ENCODE measurements around the gene ART5.
"Not testable (repeated sequence)": the region's sequence is repeated elsewhere in the genome, so short reads cannot be mapped to it uniquely, and the experiment has no call there.

Gene ART5

DNA sequence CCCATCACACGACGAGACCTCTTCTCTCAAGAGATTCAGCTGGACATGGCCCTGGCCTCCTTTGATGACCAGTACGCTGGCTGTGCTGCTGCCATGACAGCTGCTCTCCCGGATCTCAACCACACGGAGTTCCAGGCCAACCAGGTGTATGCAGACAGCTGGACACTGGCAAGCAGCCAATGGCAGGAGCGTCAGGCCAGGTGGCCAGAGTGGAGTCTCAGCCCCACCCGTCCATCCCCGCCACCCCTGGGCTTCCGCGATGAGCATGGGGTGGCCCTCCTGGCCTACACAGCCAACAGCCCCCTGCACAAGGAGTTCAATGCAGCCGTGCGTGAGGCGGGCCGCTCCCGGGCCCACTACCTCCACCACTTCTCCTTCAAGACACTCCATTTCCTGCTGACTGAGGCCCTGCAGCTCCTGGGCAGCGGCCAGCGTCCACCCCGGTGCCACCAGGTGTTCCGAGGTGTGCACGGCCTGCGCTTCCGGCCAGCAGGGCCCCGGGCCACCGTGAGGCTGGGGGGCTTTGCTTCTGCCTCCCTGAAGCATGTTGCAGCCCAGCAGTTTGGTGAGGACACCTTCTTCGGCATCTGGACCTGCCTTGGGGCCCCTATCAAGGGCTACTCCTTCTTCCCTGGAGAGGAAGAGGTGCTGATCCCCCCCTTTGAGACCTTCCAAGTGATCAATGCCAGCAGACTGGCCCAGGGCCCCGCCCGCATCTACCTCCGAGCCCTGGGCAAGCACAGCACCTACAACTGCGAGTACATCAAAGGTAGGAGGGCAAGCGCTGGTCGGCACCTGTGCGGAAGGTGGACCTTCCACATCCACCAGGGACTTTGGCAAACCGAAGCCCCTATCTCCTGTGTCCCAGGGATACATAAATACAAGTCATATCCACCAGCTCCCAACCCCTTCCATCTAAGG lies 18.1 kb upstream of the ART5 start:
- DNase-seq (ENCODE audit: low read depth, low spot score): no peak
- H3K4me3 ChIP-seq (ENCODE audit: low read length): no peak overlapping the region

DNA sequence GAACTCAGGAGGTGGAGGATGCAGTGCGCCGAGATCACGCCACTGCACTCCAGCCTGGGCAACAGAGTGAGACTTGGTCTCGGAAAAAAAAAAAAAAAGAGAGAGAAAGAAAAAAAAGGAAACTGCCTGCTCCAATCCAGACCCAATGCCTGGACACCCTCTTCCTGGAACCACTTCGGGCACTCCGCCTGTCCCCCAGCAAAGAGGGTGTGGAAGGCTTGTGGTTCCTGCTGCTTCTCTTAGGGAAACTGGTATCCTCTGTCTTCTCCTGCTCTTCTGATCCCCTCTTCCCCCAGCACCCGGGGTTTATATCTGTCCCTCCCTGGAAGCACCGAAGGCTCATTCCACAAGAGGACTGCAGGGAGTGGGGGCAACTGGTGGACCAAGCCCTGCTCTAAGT lies 16.5 kb upstream of the ART5 start:
- H3K4me3 ChIP-seq (ENCODE audit: low read length): no peak overlapping the region
- DNase-seq (ENCODE audit: low read depth, low spot score): no peak

GRCh38 chr11:3657331-3657730 lies 15.5 kb upstream of the ART5 start:
- H3K4me3 ChIP-seq (ENCODE audit: low read length); DNase-seq (ENCODE audit: low read depth, low spot score): not testable (repeated sequence)

- DNase-seq (ENCODE audit: low read depth, low spot score): no peak
- no peak overlapping the region for H3K4me3 ChIP-seq (ENCODE audit: low read length)
These were observed 13.8 kb upstream of the ART5 start for GRCh38 chr11:3655547-3655946.

- DNase-seq (ENCODE audit: low read depth, low spot score); H3K4me3 ChIP-seq (ENCODE audit: low read length): not testable (repeated sequence)
These were observed 10.7 kb upstream of the ART5 start for GRCh38 chr11:3652514-3652913.

- not testable (repeated sequence) for H3K4me3 ChIP-seq (ENCODE audit: low read length); DNase-seq (ENCODE audit: low read depth, low spot score)
These were observed 7.6 kb upstream of the ART5 start for GRCh38 chr11:3649374-3649773.

DNA sequence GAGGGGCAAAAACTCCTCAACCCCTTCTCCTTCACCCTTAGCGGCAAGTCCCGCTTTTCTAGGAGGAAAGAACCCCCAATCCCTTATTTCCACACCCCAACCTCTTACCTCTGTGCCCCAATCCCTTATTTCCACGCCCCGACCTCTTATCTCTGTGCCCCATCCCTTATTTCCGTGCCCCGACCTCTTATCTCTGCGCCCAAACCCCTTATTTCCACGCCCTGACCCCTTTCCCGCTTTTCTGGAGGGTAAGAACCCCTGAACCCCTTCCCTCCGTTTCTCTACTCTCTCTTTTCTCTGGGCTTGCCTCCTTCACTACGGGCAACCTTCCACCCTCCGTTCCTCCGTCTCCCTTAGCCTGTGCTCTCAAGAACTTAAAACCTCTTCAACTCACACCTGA lies 7.1 kb upstream of the ART5 start:
- not testable (repeated sequence) for H3K4me3 ChIP-seq (ENCODE audit: low read length); DNase-seq (ENCODE audit: low read depth, low spot score)

DNA sequence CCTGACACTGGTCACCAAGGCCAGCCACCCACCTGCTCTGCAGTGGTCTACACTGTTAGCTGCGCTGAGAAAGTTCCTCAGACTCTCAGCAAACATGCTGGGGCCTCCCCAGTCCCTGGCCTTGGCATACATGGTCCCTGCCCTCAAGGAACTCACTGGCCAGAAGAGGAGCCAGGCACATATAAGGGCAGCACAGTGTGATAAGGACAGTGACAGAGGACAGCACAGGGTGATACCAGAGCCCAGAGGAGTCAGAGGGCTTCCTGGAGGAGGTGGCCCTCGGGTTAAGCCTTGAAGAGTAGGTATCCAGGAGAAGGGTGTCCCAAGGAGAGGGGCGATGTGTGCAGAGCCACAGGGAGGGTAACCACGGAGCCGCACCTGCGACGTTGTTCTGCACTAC lies 3.8 kb upstream of the ART5 start:
- no peak for DNase-seq (ENCODE audit: low read depth, low spot score)
- no peak overlapping the region for H3K4me3 ChIP-seq (ENCODE audit: low read length)

DNA sequence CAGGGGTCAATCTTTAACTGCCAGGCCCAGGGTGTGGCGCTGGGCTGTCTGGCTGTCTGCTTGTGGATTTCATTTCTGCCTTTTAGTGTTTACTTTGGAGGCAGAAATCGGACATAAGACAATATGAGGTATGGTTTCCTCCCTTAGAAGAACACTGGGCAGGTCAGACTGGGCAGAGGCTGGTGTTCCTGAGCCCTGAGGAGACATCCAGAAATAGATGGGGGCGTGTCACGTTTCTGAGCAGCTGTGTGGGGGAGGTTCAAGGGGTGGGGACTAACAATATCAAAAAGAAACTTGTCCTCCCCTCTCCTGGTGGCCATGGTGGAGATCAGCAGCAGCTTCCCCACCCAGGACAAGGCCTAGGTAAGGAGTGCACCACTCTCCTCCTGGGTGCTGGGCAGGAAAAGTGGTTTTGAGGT lies 3.0 kb upstream of the ART5 start, which contains the start of gene ART1:
TSS of gene ART1 (plus strand) at position 312 of the 419 bp plus-strand sequence. CDS start 14,086 bp downstream, outside the sequence.
- H3K4me3 ChIP-seq (ENCODE audit: low read length): no peak within 1 kb of the TSS
- peak; percentile 20 for DNase-seq (ENCODE audit: low read depth, low spot score)

GRCh38 chr11:3643102-3643546 lies 1.3 kb upstream of the ART5 start:
- DNase-seq (ENCODE audit: low read depth, low spot score); H3K4me3 ChIP-seq (ENCODE audit: low read length): not testable (repeated sequence)

DNA sequence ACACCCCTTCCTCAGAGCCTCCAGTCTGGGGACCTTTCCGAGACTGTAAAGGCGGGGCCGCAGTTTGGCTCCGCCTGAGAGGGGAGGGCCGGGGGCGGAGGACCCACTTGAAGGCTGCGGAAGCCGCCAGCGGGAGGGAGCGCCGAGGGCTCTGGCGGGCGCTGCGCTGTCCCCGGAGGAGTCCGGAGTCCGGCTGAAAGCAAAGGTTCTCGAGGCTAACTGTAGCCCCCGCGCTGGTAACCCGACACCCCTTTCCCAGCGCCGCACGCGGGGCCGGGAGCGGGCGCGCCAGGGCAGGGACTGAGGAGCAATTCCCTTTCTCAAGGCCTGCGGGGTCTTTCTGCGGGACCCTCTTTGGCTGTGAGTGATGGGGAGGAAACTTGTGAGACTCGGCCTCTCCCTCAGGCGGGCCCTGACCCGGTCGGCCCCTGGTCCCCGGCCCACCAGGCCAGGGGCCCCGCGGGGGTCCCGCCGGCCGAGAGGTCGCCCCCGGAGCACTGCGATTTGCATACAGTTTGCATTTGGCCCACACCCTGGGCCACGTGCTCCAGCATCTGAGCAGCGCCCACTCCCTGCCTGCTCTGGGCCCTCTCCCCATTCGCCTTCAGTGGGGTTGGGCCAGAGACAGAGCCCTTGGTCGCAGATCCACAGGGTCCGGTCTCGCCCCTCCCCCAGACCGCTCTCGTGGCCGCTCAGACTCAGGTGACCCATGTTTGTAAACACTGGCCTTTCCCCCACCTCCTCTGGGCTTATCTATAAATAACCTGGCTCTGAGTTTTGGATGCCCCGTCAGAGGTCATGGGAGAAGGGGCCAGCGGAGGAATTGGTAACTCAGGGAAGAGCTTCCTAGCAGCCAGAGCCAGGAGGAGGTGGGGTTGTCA lies 519 bp upstream of the ART5 start:
- DNase-seq (ENCODE audit: low read depth, low spot score): peak; percentile 54
- peak overlapping the region; percentile 46 for H3K4me3 ChIP-seq (ENCODE audit: low read length)

GRCh38 chr11:3641191-3641590 lies 601 bp downstream of the ART5 start:
- DNase-seq (ENCODE audit: low read depth, low spot score): no peak
- no peak overlapping the region for H3K4me3 ChIP-seq (ENCODE audit: low read length)

GRCh38 chr11:3639841-3640240 lies 2.0 kb downstream of the ART5 start:
- DNase-seq (ENCODE audit: low read depth, low spot score): no peak
- no peak overlapping the region for H3K4me3 ChIP-seq (ENCODE audit: low read length)

- DNase-seq (ENCODE audit: low read depth, low spot score): no peak
- no peak overlapping the region for H3K4me3 ChIP-seq (ENCODE audit: low read length)
These were observed 3.3 kb downstream of the ART5 start for GRCh38 chr11:3638513-3638912.

- H3K4me3 ChIP-seq (ENCODE audit: low read length): no peak overlapping the region
- DNase-seq (ENCODE audit: low read depth, low spot score): no peak
These were observed 4.6 kb downstream of the ART5 start for GRCh38 chr11:3637201-3637600.

- H3K4me3 ChIP-seq (ENCODE audit: low read length): no peak overlapping the region
- no peak for DNase-seq (ENCODE audit: low read depth, low spot score)
These were observed 6.0 kb downstream of the ART5 start for GRCh38 chr11:3635641-3636375.

DNA sequence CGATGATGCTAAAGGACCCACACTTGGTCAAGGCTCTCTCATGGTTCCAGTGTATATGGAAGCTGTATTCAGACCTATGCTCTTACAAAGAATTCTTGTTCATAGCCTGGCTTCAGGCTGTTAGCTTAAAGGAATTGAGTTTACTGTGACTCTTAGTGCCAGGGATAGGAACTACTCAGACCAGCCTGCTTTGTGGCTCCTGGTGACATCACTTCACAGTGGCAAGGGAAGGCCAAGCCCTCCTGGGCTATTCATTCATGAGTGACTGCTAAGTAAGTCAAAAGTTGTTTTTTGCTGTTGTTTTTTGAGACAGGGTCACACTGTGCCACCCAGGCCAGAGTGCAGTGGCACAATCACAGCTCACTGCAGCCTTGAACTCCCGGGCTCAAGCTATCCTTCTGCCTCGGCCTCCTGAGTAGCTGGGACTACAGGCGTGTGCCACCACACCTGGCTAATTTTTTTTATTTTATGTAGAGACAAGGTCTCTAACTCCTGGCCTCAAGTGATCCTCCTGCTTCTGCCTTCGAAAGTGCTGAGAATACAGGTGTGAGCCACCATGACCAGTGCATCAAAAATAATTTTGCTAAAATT lies 9.6 kb downstream of the ART5 start:
- no peak overlapping the region for H3K4me3 ChIP-seq (ENCODE audit: low read length)
- DNase-seq (ENCODE audit: low read depth, low spot score): no peak

DNA sequence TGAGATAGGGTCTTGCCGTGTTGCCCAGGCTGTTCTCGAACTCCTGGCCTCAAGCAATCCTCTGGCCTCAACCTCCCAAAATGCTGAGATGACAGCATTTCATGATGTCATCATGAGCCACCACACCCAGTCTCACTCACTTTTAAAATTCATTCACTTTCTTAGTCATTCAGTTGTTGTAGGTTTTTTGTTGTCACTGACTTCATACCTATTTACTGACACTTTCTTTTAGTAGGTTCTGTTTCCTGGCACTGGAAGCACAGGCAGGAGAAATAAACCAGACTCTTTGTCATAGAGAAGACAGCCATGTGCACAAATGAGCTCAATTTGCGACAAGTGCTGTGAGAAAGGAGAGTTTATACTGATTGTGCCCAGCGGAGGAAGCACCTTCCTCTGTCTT lies 10.5 kb downstream of the ART5 start:
- DNase-seq (ENCODE audit: low read depth, low spot score): no peak
- no peak overlapping the region for H3K4me3 ChIP-seq (ENCODE audit: low read length)

DNA sequence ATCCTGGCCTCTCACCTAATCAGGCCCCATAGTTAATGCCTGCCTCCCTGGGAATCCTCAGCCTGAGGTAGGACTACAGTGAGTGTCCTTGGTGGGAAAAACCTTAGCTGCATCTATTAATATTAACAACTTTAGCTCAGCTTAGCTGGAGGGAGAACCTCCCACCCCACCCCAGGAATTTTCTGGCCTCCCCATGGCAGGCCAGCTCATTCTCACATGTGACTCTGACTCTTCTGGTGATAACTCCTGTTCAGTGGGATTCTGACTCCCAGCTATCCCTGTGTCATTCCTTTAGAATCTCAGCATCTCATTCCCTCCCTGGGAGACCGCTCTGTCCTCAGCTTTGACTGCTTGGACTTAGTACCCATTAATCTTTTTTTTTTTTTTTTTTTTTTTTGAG lies 14.5 kb downstream of the ART5 start:
- no peak for DNase-seq (ENCODE audit: low read depth, low spot score)
- no peak overlapping the region for H3K4me3 ChIP-seq (ENCODE audit: low read length)
